NCI-H460 (cell line): ENCODE data around the gene OR5T1. TPM values are rescaled to one million over a fixed set of nuclear protein-coding genes. Genes with fewer than 3 reads are reported as not detected.

ENCODE experiments used
- DNase-seq: peaks from one replicate; pipeline ENCODE4 v3.0.0-alpha.2; 2016; ENCODE audit warnings: low read depth; ENCODE audit errors: extremely low read depth
- polyA plus RNA-seq: library from polyadenylated mRNA; depleted of rRNA; stranded (reverse); fragments of >200 nt; gene quantifications from 2 replicates; pipeline ENCODE4 v1.2.3, GENCODE V29; 2014; cell fraction: nucleus; rRNA removed
- total RNA-seq: library from RNA; depleted of rRNA; stranded (reverse); fragments of >200 nt; shearing (Covaris generic); gene quantifications from 2 replicates; pipeline ENCODE4 v1.2.3, GENCODE V29; 2014; rRNA removed

Gene OR5T1
- total RNA-seq: not detected in 2 replicates
- not detected in 2 replicates for polyA plus RNA-seq

GRCh38 chr11:56273854-56274253, at the start of gene OR5T1:
Gene OR5T1, plus strand, starts transcription at chr11:56274154. Its CDS starts 1,485 bp downstream, at chr11:56275639.
- no peak for DNase-seq

DNA sequence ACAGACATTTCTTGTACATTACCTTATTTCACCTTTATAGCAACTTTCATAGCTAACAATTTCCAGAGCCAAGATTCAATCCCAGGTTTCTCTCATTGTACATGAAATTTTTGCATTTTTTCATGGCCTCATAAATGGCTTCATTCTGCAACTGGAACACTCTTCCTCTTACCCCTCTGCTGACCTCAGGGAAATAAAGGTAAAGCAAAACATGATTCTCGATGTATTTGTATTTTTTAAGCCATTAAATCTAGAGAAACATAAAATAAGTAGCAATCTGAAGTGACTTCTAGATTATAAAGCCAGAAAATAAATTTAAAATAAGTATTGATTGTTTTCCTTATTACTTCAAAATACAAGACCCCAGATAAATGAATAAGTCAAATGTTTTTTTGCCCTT, 39.8 kb upstream of the OR5T1 start, which contains the start of gene OR5T2:
Gene OR5T2 (minus strand): TSS at position 101 of the 400 bp plus-strand sequence. CDS start 1,193 bp downstream, outside the sequence.
- no peak for DNase-seq

DNA sequence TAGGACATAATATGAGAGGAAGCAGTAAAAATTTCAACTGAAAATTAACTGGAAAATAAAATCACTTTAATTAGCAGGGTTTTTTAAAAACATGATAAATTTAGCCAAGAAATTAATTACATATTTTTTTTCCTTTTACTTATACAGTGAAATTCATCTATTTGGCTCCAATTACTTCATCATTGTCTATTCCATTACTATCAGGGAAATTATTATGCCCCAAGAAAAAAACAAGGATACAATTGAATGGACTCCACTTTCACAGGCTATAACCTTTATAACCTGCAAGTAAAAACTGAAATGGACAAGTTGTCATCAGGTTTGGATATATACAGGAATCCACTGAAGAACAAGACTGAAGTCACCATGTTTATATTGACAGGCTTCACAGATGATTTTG, 22.0 kb upstream of the OR5T1 start, which contains the start of gene OR5T3:
Gene OR5T3 (plus strand): TSS at position 301 of the 400 bp plus-strand sequence. CDS start 0 bp downstream, at position 301.
- no peak for DNase-seq

DNA sequence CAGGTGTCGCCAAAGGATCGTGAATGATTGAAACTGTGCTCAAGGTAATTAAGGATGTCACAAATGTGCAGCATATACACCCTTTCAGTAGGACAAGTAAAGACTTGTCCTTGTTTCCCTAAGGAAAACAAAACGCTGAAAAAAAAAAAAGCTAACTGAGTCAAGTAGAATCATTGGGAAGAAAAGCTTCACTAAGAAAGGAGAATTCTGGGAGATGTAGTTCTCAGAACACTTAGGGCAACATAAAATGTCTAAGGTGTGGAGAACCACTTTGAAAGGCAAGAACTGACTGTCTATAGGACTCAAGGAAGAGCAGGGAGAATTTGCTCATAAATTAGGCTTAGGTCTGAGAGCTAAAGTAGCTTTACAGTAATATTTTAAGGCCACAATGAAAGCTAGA, 2.9 kb upstream of the OR5T1 start:
- no peak for DNase-seq

DNA sequence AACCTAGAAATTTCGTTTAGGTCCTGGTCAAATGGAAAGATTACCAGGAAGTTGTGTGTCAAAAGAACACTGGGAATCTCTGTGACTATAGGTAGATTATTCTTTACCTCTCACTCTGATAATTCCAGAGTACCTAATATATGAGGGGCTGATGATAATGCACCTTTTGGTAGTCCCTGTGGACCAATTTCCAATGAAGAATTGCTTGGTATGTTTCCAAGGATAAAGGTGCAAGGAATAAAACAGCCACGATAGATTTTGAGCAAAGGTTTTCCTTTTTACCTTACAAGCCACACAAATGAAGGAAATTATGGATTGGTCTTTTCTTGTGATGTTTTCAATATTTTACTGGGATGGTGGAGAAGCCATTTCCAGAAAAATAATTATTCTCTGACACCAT, 18.2 kb downstream of the OR5T1 start, which contains the start of gene OR8H1:
Gene OR8H1 (minus strand): TSS at position 101 of the 400 bp plus-strand sequence. CDS start 1,192 bp downstream, outside the sequence.
- DNase-seq: no peak

DNA sequence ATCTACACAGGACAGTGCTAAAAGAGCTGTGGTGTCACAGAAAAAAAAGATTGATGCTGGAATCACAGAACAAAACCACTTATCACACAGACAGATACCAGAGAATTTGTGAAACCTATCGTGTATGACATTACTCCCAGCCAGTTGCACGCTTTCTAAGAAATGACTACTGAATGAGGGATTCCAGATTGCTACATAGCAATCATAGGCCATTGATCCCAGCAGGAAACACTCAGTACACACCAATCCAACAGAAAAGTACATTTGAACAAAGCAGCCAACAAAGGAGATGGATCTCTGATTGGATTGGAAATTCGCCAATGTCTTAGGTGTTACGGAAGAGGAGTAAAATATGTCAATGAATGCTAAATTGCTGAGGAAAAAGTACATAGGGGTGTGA, 22.9 kb downstream of the OR5T1 start:
- no peak for DNase-seq

- DNase-seq: no peak
Measured at GRCh38 chr11:56307836-56308235, 33.9 kb downstream of the OR5T1 start.

DNA sequence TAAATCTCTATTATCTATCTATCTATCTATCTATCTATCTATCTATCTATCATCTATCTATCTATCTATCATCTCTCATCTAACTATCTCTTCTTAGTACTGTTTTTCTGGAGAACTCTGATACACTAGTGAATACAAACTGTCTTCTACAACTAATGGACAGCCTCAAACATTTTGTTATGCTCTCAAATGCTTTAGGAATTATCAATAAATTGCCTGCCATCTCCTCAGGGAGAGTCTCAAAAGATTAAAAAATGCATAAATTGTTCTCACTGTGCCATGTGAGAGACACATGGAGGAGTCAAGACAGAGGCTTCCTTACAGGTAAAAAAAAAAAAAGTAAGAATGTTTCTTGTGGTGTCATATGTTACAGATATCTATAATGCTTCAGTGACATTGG, 40.9 kb downstream of the OR5T1 start, which contains the start of gene OR8K3:
Gene OR8K3 (plus strand): TSS at position 301 of the 400 bp plus-strand sequence. CDS start 3,163 bp downstream, outside the sequence.
- no peak for DNase-seq

Other genes with a start within 250 kb of the OR5T1 start
- gene OR5AS1, start 246.5 kb upstream of the OR5T1 start, total RNA-seq: not detected in 2 replicates
- gene OR8I2, start 180.8 kb upstream of the OR5T1 start, total RNA-seq: not detected in 2 replicates
- not detected in 2 replicates for gene OR8H2, start 170.5 kb upstream of the OR5T1 start, total RNA-seq
- gene OR8H3, start 151.8 kb upstream of the OR5T1 start, total RNA-seq: not detected in 2 replicates
- not detected in 2 replicates for gene OR8J3, start 134.0 kb upstream of the OR5T1 start, total RNA-seq
- not detected in 2 replicates for gene OR8K5, start 113.8 kb upstream of the OR5T1 start, total RNA-seq
- gene OR5J2, start 97.5 kb upstream of the OR5T1 start, total RNA-seq: not detected in 2 replicates
- gene OR5T2, start 39.9 kb upstream of the OR5T1 start, total RNA-seq: not detected in 2 replicates
- not detected in 2 replicates for gene OR5T3, start 21.9 kb upstream of the OR5T1 start, total RNA-seq
- gene OR8H1, start 18.1 kb downstream of the OR5T1 start, total RNA-seq: not detected in 2 replicates
- gene OR8K3, start 41.0 kb downstream of the OR5T1 start, total RNA-seq: not detected in 2 replicates
- gene OR8K1, start 71.9 kb downstream of the OR5T1 start, total RNA-seq: not detected in 2 replicates
- not detected in 2 replicates for gene OR8J1, start 80.1 kb downstream of the OR5T1 start, total RNA-seq
- not detected in 2 replicates for gene OR8U1, start 101.5 kb downstream of the OR5T1 start, total RNA-seq
- gene OR5AL1, start 138.5 kb downstream of the OR5T1 start, total RNA-seq: not detected in 2 replicates
- not detected in 2 replicates for gene OR5M3, start 199.2 kb downstream of the OR5T1 start, total RNA-seq
- gene OR5M8, start 217.2 kb downstream of the OR5T1 start, total RNA-seq: not detected in 2 replicates